ENCODE results near the gene TGFB1. TPM values are rescaled to one million over a fixed set of nuclear protein-coding genes. Genes with fewer than 3 reads are reported as not detected.

The TGFB1 gene
- total and polyA plus RNA-seq, 2 of the 13 experiments (the other 11 are each of a cell fraction or from before 2014, with no cell fraction given), result 4.1 to 5.4 TPM

DNA sequence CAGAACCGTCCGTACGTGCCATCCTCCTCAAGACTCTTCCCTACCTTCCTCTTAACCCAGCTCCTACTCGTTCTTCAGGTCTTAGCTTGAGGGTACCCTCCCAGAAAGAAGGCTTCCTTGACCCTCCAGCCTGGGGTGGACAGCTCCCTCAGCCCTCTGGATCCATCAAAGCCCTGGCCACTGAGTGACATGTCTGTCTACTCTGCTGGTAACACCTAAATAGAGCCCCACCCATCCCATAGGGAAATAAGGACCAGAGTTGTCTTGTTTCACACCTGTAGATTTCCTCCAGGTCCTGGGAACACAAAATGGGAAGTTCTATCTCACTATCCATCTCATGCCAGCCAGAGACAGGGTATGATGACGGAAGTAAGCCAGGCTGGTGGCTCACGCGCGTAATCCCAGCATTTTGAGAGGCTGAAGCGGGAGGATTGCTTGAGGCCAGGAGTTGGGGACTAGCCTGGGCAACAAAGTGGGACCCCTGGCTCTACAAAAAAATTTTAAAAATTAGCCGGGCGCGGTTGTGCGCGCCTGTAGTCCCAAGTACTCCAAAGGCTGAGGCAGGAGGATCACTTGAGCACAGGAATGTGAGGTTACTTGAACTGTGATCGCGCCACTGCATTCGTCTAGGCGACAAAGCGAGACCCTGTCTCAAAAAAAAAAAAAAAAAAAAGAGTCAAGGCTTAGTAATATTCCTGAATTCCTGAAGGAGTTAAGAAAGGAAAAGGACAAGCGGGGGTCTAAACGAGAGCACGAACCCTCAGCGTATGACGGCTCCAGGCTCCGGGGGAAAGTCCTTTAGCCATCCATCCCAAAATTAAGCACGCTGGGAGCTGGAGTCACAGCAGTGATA, 44.3 kb downstream of the TGFB1 start (continued):
- TF ChIP-seq SRSF1 (optimal IDR thresholded peaks at IDR 0.05; ENCODE audit: low read depth, low read length) (peak; percentile 11), ZBTB42 (CRISPR knock-in tag; IDR thresholded peaks at IDR 0.05) (0 out of 2 replicates have a peak, but pooled peaks have one; percentile 46), YEATS4 (CRISPR knock-in tag; IDR thresholded peaks at IDR 0.05; ENCODE audit: borderline replicate concordance) (0 out of 2 replicates have a peak, but pooled peaks have one; percentile 12), ZNF3 (CRISPR knock-in tag; IDR thresholded peaks at IDR 0.05) (no peak)
- TF ChIP-seq, protein P1, sequence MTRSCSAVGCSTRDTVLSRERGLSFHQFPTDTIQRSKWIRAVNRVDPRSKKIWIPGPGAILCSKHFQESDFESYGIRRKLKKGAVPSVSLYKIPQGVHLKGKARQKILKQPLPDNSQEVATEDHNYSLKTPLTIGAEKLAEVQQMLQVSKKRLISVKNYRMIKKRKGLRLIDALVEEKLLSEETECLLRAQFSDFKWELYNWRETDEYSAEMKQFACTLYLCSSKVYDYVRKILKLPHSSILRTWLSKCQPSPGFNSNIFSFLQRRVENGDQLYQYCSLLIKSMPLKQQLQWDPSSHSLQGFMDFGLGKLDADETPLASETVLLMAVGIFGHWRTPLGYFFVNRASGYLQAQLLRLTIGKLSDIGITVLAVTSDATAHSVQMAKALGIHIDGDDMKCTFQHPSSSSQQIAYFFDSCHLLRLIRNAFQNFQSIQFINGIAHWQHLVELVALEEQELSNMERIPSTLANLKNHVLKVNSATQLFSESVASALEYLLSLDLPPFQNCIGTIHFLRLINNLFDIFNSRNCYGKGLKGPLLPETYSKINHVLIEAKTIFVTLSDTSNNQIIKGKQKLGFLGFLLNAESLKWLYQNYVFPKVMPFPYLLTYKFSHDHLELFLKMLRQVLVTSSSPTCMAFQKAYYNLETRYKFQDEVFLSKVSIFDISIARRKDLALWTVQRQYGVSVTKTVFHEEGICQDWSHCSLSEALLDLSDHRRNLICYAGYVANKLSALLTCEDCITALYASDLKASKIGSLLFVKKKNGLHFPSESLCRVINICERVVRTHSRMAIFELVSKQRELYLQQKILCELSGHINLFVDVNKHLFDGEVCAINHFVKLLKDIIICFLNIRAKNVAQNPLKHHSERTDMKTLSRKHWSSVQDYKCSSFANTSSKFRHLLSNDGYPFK (CRISPR knock-in tag; IDR thresholded peaks at IDR 0.05; ENCODE audit: borderline replicate concordance), result no peak
- TF ChIP-seq, protein P2, sequence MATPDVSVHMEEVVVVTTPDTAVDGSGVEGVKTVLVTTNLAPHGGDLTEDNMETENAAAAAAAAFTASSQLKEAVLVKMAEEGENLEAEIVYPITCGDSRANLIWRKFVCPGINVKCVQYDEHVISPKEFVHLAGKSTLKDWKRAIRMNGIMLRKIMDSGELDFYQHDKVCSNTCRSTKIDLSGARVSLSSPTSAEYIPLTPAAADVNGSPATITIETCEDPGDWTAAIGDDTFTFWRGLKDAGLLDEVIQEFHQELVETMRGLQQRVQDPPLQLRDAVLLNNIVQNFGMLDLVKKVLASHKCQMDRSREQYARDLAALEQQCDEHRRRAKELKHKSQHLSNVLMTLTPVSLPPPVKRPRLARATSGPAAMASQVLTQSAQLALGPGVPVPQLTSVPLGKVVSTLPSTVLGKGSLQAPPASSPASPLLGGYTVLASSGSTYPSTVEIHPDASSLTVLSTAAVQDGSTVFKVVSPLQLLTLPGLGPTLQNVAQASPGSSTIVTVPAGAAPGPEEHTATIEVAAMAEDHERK (CRISPR knock-in tag; IDR thresholded peaks at IDR 0.05; ENCODE audit: low read depth), result no peak

Measured in HepG2 (cell line).